NB4 (cell line): ENCODE measurements around the gene CIB4.
"Not testable (repeated sequence)": the region's sequence is repeated elsewhere in the genome, so short reads cannot be mapped to it uniquely, and the experiment has no call there.

Experiments
- DNase-seq: peaks from one replicate; pipeline ENCODE4 v3.0.0; 2010; ENCODE audit warnings: low read depth
- H3K4me3 ChIP-seq: one replicate; pipeline ENCODE4 v1.5.1; 2011; ENCODE audit warnings: mild to moderate bottlenecking, low read depth, low read length, moderate library complexity
- MYC ChIP-seq: IDR thresholded peaks from 2 replicates; pipeline ENCODE4 v1.6.1; 2011; ENCODE audit warnings: low read depth, low read length
- POLR2A ChIP-seq: IDR thresholded peaks from 2 replicates; pipeline ENCODE4 v1.6.1; 2011; ENCODE audit warnings: mild to moderate bottlenecking; ENCODE audit not compliant: insufficient read length; ENCODE audit errors: extremely low read depth
- TF ChIP-seq, protein P1 (sequence below): IDR thresholded peaks from one replicate; pipeline ENCODE4 v1.5.1; 2012; ENCODE audit warnings: low read depth, low read length
- TF ChIP-seq, protein P2 (sequence below): IDR thresholded peaks from 2 replicates; pipeline ENCODE4 v1.6.1; 2011; ENCODE audit warnings: low read depth, low read length

The CIB4 gene

GRCh38 chr2:26670931-26671460, 29.8 kb upstream of the CIB4 start:
- no peak overlapping the region for H3K4me3 ChIP-seq
- TF ChIP-seq, protein P1, sequence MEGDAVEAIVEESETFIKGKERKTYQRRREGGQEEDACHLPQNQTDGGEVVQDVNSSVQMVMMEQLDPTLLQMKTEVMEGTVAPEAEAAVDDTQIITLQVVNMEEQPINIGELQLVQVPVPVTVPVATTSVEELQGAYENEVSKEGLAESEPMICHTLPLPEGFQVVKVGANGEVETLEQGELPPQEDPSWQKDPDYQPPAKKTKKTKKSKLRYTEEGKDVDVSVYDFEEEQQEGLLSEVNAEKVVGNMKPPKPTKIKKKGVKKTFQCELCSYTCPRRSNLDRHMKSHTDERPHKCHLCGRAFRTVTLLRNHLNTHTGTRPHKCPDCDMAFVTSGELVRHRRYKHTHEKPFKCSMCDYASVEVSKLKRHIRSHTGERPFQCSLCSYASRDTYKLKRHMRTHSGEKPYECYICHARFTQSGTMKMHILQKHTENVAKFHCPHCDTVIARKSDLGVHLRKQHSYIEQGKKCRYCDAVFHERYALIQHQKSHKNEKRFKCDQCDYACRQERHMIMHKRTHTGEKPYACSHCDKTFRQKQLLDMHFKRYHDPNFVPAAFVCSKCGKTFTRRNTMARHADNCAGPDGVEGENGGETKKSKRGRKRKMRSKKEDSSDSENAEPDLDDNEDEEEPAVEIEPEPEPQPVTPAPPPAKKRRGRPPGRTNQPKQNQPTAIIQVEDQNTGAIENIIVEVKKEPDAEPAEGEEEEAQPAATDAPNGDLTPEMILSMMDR: no peak
- TF ChIP-seq POLR2A (no peak), MYC (no peak)
- TF ChIP-seq, protein P2, sequence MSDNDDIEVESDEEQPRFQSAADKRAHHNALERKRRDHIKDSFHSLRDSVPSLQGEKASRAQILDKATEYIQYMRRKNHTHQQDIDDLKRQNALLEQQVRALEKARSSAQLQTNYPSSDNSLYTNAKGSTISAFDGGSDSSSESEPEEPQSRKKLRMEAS: no peak
- no peak for DNase-seq

GRCh38 chr2:26670171-26670570, 29.0 kb upstream of the CIB4 start:
- TF ChIP-seq MYC (no peak), POLR2A (no peak)
- TF ChIP-seq, protein P2: no peak
- TF ChIP-seq, protein P1: no peak
- no peak for DNase-seq
- no peak overlapping the region for H3K4me3 ChIP-seq

- no peak overlapping the region for H3K4me3 ChIP-seq
- DNase-seq: no peak
- TF ChIP-seq POLR2A (no peak), MYC (no peak)
- TF ChIP-seq, protein P2: no peak
- TF ChIP-seq, protein P1: no peak
Measured at GRCh38 chr2:26668856-26669750, 27.9 kb upstream of the CIB4 start.

- TF ChIP-seq, protein P1: no peak
- TF ChIP-seq, protein P2: no peak
- TF ChIP-seq MYC (no peak), POLR2A (no peak)
- no peak overlapping the region for H3K4me3 ChIP-seq
- DNase-seq: no peak
Measured at GRCh38 chr2:26668041-26668440, 26.9 kb upstream of the CIB4 start.

DNA sequence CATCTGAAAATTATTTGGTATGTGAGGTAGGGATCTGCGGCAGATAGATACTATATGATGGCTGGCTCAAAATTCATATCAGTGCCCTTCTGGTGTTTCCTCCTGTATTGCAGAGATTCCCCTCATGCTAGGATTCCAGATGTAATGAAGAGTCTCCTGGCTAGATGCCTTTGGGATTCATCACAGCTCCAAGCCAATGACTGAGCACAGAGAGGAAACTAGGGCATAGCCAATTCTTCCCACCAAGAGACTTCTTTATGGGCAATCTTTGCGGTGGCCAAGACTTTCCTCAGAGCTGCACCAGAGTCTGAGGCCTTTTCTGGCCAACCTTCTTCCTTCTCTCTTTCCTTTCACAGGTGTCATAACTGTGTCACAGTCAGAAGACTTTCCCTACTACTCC, 25.5 kb upstream of the CIB4 start:
- no peak overlapping the region for H3K4me3 ChIP-seq
- DNase-seq: no peak
- no peak for TF ChIP-seq MYC
- TF ChIP-seq POLR2A: no peak
- TF ChIP-seq, protein P1: no peak
- TF ChIP-seq, protein P2: no peak

GRCh38 chr2:26665296-26665695, 24.1 kb upstream of the CIB4 start:
- H3K4me3 ChIP-seq, DNase-seq: not testable (repeated sequence)
